H1 (cell line): ENCODE data around the gene TWSG1.

Experiments used
- ATF3 ChIP-seq: IDR thresholded peaks from 2 replicates; pipeline ENCODE4 v1.6.1; 2011; ENCODE audit warnings: low read depth, mild to moderate bottlenecking, low read length; ENCODE audit not compliant: insufficient read depth
- CTBP2 ChIP-seq: IDR thresholded peaks from 2 replicates; pipeline ENCODE4 v1.7.0; 2011; ENCODE audit warnings: borderline replicate concordance, mild to moderate bottlenecking, moderate library complexity, mixed read lengths, low read length; ENCODE audit not compliant: insufficient read depth, insufficient read length
- NRF1 ChIP-seq: IDR thresholded peaks from 2 replicates; pipeline ENCODE4 v1.6.1; 2011; ENCODE audit warnings: mild to moderate bottlenecking, low read depth, low read length, improper control_type of control experiment
- POLR2A ChIP-seq, 2 experiments: IDR thresholded peaks; 1 replicate in 1 of 2; 2 replicates in 1 of 2; pipeline ENCODE4 v1.6.1; 2011; ENCODE audit warnings: low read depth in 2 of 2, low read length in 2 of 2, mild to moderate bottlenecking in 2 of 2; ENCODE audit errors: control extremely low read depth in 1 of 2
- TAF1 ChIP-seq: IDR thresholded peaks from 2 replicates; pipeline ENCODE4 v1.6.1; 2011; ENCODE audit warnings: mild to moderate bottlenecking, low read depth, low read length
- ZNF274 ChIP-seq: IDR thresholded peaks from 2 replicates; pipeline ENCODE4 v1.7.0; 2012; ENCODE audit warnings: low read length, borderline replicate concordance; ENCODE audit errors: extremely low read depth

GRCh38 chr18:9333441-9334328 is 888 bp upstream of the TWSG1 start:
- TF ChIP-seq CTBP2 (no peak), NRF1 (no peak), ZNF274 (no peak), ATF3 (no peak), TAF1 (peak; percentile 51; the same call in 1 of the 2 replicates), POLR2A (IDR thresholded peaks at IDR 0.05; ENCODE audit: control extremely low read depth in 1 of 2, low read depth in 2 of 2, low read length in 2 of 2) (0 out of 3 replicates have a peak, but pooled peaks of 1 of the 2 experiments have one; percentile 4)
